ENCODE measurements around the gene ITGA11. TPM values are rescaled to one million over a fixed set of nuclear protein-coding genes. Genes with fewer than 3 reads are reported as not detected.

Gene ITGA11
- total and polyA plus RNA-seq, 2 of the 4 experiments (the other 2 are of a cell fraction) = 4.1 to 6.6 TPM

GRCh38 chr15:68335655-68336054 is 96.3 kb downstream of the ITGA11 start:
- no peak overlapping the region for H3K14ac ChIP-seq (replicated peaks; ENCODE audit: low read depth, low read length)
- peaks cover 18% of the 10 kb centered on the region for H3K9me1 ChIP-seq (ENCODE audit: insufficient read depth, low read length)
- in situ Hi-C loops (cut with MboI; ENCODE audit: low sequenced_read_pairs) (no loop called here), dilution Hi-C loops (cut with HindIII; ENCODE audit: low sequenced_read_pairs, unreplicated experiment) (no loop called here), intact Hi-C loops (cut with micrococcal nuclease) (no loop called here)
- TF ChIP-seq CHD1 (IDR thresholded peaks at IDR 0.05; ENCODE audit: low read depth, low read length) (no peak), CEBPB (IDR thresholded peaks at IDR 0.05; ENCODE audit: low read depth, low read length) (no peak), RAD21 (IDR thresholded peaks at IDR 0.05; ENCODE audit: low read length) (no peak), USF2 (IDR thresholded peaks at IDR 0.05; ENCODE audit: low read depth, low read length) (no peak), NFE2L2 (IDR thresholded peaks at IDR 0.05; ENCODE audit: low read depth, low read length) (no peak), BHLHE40 (IDR thresholded peaks at IDR 0.05; ENCODE audit: low read depth, low read length) (no peak), MAZ (IDR thresholded peaks at IDR 0.05; ENCODE audit: borderline replicate concordance, low read depth, low read length) (no peak)
- no peak for DNase-seq
- H4K20me1 ChIP-seq (ENCODE audit: insufficient read depth, low read length) = no peaks in the 10 kb centered on the region
- no peak overlapping the region for H2BK120ac ChIP-seq (ENCODE audit: low read depth, low read length)
- H3K4me3 ChIP-seq (ENCODE audit: insufficient read depth, low read depth, low read length) = no peak overlapping the region
- no peak overlapping the region for H3K56ac ChIP-seq (ENCODE audit: extremely low read depth, insufficient read depth, low read length)
- H2BK20ac ChIP-seq (ENCODE audit: low read depth, low read length) = no peak overlapping the region
- peaks cover 18% of the 10 kb centered on the region for H3K4me1 ChIP-seq (ENCODE audit: control insufficient read depth, insufficient read depth, low read length)
- H3K23ac ChIP-seq (ENCODE audit: low read depth, low read length) = no peak overlapping the region
- ChIA-PET CTCF (no interaction called here), POLR2A (ENCODE audit: unreplicated experiment) (no interaction called here)
- no peak overlapping the region for H3K9ac ChIP-seq (ENCODE audit: low read depth, low read length)
- H2AK9ac ChIP-seq (replicated peaks; ENCODE audit: low read depth, low read length, poor library complexity) = peak overlapping the region; percentile 15
- H3K18ac ChIP-seq (ENCODE audit: low read depth, low read length) = no peak overlapping the region
- H3K27ac ChIP-seq (ENCODE audit: insufficient read depth, low read length) = no peak overlapping the region
- H2BK5ac ChIP-seq (ENCODE audit: low read depth, low read length, poor library complexity, severe bottlenecking) = no peak overlapping the region
- BruUV-seq (replicated peaks) = no TSS peak
- H2BK15ac ChIP-seq (ENCODE audit: low read depth, low read length) = no peak overlapping the region
- H3K4ac ChIP-seq (ENCODE audit: low read depth, low read length) = no peak overlapping the region
- H4K5ac ChIP-seq (ENCODE audit: low read depth, low read length) = no peak overlapping the region
- H3K4me2 ChIP-seq (ENCODE audit: low read depth, low read length) = no peak overlapping the region
- no peak for ATAC-seq (ENCODE audit: low read depth)
- peaks cover 3% of the 10 kb centered on the region; the same call in 1 of the 2 replicates for H3K36me3 ChIP-seq (ENCODE audit: control insufficient read depth, insufficient read depth, low read length)
- no peaks in the 10 kb centered on the region for H3K9me3 ChIP-seq (ENCODE audit: control insufficient read depth, insufficient read depth, low read length)
- no peak overlapping the region for H2AFZ ChIP-seq (replicated peaks; ENCODE audit: low read length, poor library complexity)
- no peak overlapping the region for H4K8ac ChIP-seq (ENCODE audit: low read depth in 2 of 2, low read length in 2 of 2)
- H4K91ac ChIP-seq (ENCODE audit: insufficient read depth, low read depth, low read length) = no peak overlapping the region
- WGBS, 2 experiments (ENCODE audit: extremely low coverage in 2 of 2, insufficient read length in 1 of 2) = 94% methylated on average over 2 of the region's 14 CpGs; no CpG with 5 or more reads in 1 of the 2 experiments
- H2AK5ac ChIP-seq (ENCODE audit: low read depth, low read length) = peak overlapping the region; percentile 25
- no peaks in the 10 kb centered on the region for H3K27me3 ChIP-seq (ENCODE audit: control insufficient read depth, insufficient read depth, low read length)
- H3K79me1 ChIP-seq (ENCODE audit: low read depth in 1 of 2, low read length in 2 of 2) = no peaks in the 10 kb centered on the region

All from IMR-90 (cell line).